Suprapubic skin (tissue), 4 donors: ENCODE results near the gene MSX1. TPM values are rescaled to one million over a fixed set of nuclear protein-coding genes. Genes with fewer than 3 reads are reported as not detected.
"Not testable (repeated sequence)": the region's sequence is repeated elsewhere in the genome, so short reads cannot be mapped to it uniquely, and the experiment has no call there.

Source experiments
- DNase-seq, 2 donors: peaks; one replicate each; pipeline ENCODE4 v3.0.0-alpha.2; 2019; ENCODE audit warnings: low spot score in 2 of 2
- H3K27ac ChIP-seq: fragments of 200-600 bp; sonication (generic); one replicate; pipeline ENCODE4 v1.5.1; 2019
- H3K27me3 ChIP-seq: fragments of 200-600 bp; sonication (generic); one replicate; pipeline ENCODE4 v1.5.1; 2019
- H3K36me3 ChIP-seq: fragments of 200-600 bp; sonication (generic); one replicate; pipeline ENCODE4 v1.5.1; 2019
- H3K4me1 ChIP-seq: fragments of 200-600 bp; sonication (generic); one replicate; pipeline ENCODE4 v1.5.1; 2019
- H3K4me3 ChIP-seq: fragments of 200-600 bp; sonication (generic); one replicate; pipeline ENCODE4 v1.5.1; 2019; ENCODE audit warnings: mild to moderate bottlenecking
- H3K9me3 ChIP-seq: fragments of 200-600 bp; sonication (generic); one replicate; pipeline ENCODE4 v1.5.1; 2019
- CTCF ChIP-seq, 2 donors: fragments of 200-600 bp in 1 of 2; fragments of 450-650 bp in 1 of 2; sonication (generic) in 1 of 2; IDR thresholded peaks; one replicate each; pipeline ENCODE4 v1.5.1; 2016 to 2019; ENCODE audit warnings: antibody characterized with exemption in 2 of 2, mild to moderate bottlenecking in 1 of 2, moderate library complexity in 1 of 2
- EP300 ChIP-seq: sonication (generic); formaldehyde crosslinking; IDR thresholded peaks from one replicate; pipeline ENCODE4 v1.6.1; 2017; ENCODE audit warnings: antibody characterized with exemption
- POLR2A ChIP-seq, 2 donors: fragments of 450-650 bp; IDR thresholded peaks; one replicate each; pipeline ENCODE4 v1.6.1; 2017; ENCODE audit warnings: antibody characterized with exemption in 2 of 2, mild to moderate bottlenecking in 2 of 2, moderate library complexity in 2 of 2
- POLR2AphosphoS5 ChIP-seq, 3 donors: sonication (generic); formaldehyde crosslinking; IDR thresholded peaks; one replicate each; pipeline ENCODE4 v1.6.1; 2017; ENCODE audit warnings: antibody characterized with exemption in 3 of 3
- WGBS: methylation state at CpG from one replicate; pipeline ENCODE4 v1.1.5; 2018; 5-methylcytosine and 5-hydroxymethylcytosine counted together
- total RNA-seq, 4 donors: library from RNA; depleted of rRNA; stranded (reverse); fragments of >200 nt; gene quantifications; one replicate each; pipeline ENCODE4 v1.1.0, GENCODE V29; 2016

MSX1 gene
- total RNA-seq, 4 donors from 2014 or later: 2.0 to 7.2 (median 4.9) TPM

GRCh38 chr4:4819213-4819606 lies 40.3 kb upstream of the MSX1 start:
- DNase-seq: no peak
- Histone ChIP-seq H3K27me3 (no peaks in the 10 kb centered on the region), H3K9me3 (no peaks in the 10 kb centered on the region), H3K4me3 (no peak overlapping the region), H3K27ac (no peak overlapping the region), H3K36me3 (no peaks in the 10 kb centered on the region), H3K4me1 (no peaks in the 10 kb centered on the region)
- TF ChIP-seq EP300 (no peak), CTCF (IDR thresholded peaks at IDR 0.05) (no peak), POLR2A (IDR thresholded peaks at IDR 0.05) (no peak), POLR2AphosphoS5 (IDR thresholded peaks at IDR 0.05) (no peak)
- 85% methylated on average over 5 of the region's 5 CpGs for WGBS

- WGBS: 73% methylated on average over 14 of the region's 14 CpGs
Measured at GRCh38 chr4:4820261-4820660, 39.2 kb upstream of the MSX1 start.

GRCh38 chr4:4820739-4821138 lies 38.7 kb upstream of the MSX1 start:
- Histone ChIP-seq H3K36me3 (no peaks in the 10 kb centered on the region), H3K4me3 (no peak overlapping the region), H3K27me3 (no peaks in the 10 kb centered on the region), H3K4me1 (no peaks in the 10 kb centered on the region), H3K27ac (no peak overlapping the region), H3K9me3 (no peaks in the 10 kb centered on the region)
- DNase-seq: no peak
- no peak for TF ChIP-seq EP300
- TF ChIP-seq CTCF (IDR thresholded peaks at IDR 0.05): no peak
- no peak for TF ChIP-seq POLR2A (IDR thresholded peaks at IDR 0.05)
- TF ChIP-seq POLR2AphosphoS5 (IDR thresholded peaks at IDR 0.05): no peak
- WGBS: 72% methylated on average over 3 of the region's 3 CpGs

More at GRCh38 chr4:4820261-4820660, 39.2 kb upstream of the MSX1 start:
- Histone ChIP-seq H3K4me1 (no peaks in the 10 kb centered on the region), H3K4me3 (no peak overlapping the region), H3K36me3 (no peaks in the 10 kb centered on the region), H3K27me3 (no peaks in the 10 kb centered on the region), H3K9me3 (no peaks in the 10 kb centered on the region), H3K27ac (no peak overlapping the region)
- no peak for TF ChIP-seq EP300
- TF ChIP-seq POLR2A (IDR thresholded peaks at IDR 0.05): no peak
- TF ChIP-seq POLR2AphosphoS5 (IDR thresholded peaks at IDR 0.05): no peak
- no peak for TF ChIP-seq CTCF (IDR thresholded peaks at IDR 0.05)
- DNase-seq: no peak

- H3K4me1 ChIP-seq: no peaks in the 10 kb centered on the region
- H3K9me3 ChIP-seq: no peaks in the 10 kb centered on the region
- H3K27me3 ChIP-seq: no peaks in the 10 kb centered on the region
- no peak overlapping the region for H3K27ac ChIP-seq
- no peak overlapping the region for H3K4me3 ChIP-seq
- H3K36me3 ChIP-seq: no peaks in the 10 kb centered on the region
- DNase-seq: no peak
- TF ChIP-seq CTCF (IDR thresholded peaks at IDR 0.05) (no peak), POLR2AphosphoS5 (IDR thresholded peaks at IDR 0.05) (no peak)
Measured at GRCh38 chr4:4821577-4821976, 37.9 kb upstream of the MSX1 start.

GRCh38 chr4:4822286-4822685 lies 37.2 kb upstream of the MSX1 start:
- H3K4me3 ChIP-seq, H3K9me3 ChIP-seq, H3K4me1 ChIP-seq, H3K27me3 ChIP-seq, H3K27ac ChIP-seq, H3K36me3 ChIP-seq: not testable (repeated sequence)
- 67% methylated on average over 6 of the region's 6 CpGs for WGBS
- DNase-seq: peak in 1 of 2 donors; percentile 13

GRCh38 chr4:4823621-4824162 lies 35.8 kb upstream of the MSX1 start:
- TF ChIP-seq POLR2AphosphoS5 (IDR thresholded peaks at IDR 0.05) (no peak), CTCF (IDR thresholded peaks at IDR 0.05) (no peak), EP300 (no peak), POLR2A (IDR thresholded peaks at IDR 0.05) (no peak)
- Histone ChIP-seq H3K9me3 (no peaks in the 10 kb centered on the region), H3K4me1 (no peaks in the 10 kb centered on the region), H3K4me3 (no peak overlapping the region), H3K27ac (no peak overlapping the region), H3K27me3 (no peaks in the 10 kb centered on the region), H3K36me3 (no peaks in the 10 kb centered on the region)
- WGBS: 39% methylated on average over 2 of the region's 2 CpGs
- no peak for DNase-seq
